ENCODE results near the gene PSMD2.

DNA sequence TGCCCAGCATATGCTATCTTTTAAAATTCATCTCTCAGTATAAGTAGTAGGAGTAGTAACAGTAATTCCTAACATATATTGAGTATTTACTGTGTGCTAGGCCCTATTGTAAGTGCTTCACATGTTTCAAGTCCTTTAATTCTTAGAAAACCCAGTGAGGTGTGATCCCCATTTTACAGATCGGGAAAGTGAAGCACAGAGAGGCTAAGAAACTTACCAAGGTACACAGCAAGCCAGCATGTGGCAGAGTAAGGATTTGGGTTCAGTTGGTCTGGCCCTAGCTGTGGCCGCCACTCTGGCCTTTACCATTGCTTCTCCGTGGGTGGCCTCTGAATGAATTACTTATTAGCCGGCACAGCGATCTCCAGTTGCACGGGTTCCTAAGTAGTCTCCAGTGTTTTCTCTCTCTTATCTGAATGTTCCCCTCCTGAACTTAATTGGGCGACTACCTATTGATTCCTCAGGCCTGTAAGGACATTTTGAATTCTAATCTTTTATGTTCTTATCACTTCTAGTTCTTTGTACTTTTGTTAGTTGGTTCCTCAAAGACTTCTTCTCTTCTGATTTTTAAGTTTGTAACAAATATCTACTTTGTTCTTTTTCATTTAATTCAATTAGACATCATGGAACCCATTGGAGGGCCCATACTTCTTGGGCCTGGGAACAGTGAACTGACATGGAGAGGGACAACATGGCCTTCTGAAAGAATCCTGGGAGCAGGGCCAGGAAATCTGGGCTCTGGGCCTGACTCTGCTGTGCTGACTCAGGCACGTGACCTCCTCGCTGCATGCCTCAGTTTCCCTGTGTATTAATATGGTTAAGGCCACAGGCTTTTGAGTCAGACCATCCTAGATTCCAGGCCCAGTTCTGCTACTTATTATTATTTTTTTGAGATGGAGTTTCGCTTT, 50.8 kb downstream of the PSMD2 start:
- TF ChIP-seq, protein P1, sequence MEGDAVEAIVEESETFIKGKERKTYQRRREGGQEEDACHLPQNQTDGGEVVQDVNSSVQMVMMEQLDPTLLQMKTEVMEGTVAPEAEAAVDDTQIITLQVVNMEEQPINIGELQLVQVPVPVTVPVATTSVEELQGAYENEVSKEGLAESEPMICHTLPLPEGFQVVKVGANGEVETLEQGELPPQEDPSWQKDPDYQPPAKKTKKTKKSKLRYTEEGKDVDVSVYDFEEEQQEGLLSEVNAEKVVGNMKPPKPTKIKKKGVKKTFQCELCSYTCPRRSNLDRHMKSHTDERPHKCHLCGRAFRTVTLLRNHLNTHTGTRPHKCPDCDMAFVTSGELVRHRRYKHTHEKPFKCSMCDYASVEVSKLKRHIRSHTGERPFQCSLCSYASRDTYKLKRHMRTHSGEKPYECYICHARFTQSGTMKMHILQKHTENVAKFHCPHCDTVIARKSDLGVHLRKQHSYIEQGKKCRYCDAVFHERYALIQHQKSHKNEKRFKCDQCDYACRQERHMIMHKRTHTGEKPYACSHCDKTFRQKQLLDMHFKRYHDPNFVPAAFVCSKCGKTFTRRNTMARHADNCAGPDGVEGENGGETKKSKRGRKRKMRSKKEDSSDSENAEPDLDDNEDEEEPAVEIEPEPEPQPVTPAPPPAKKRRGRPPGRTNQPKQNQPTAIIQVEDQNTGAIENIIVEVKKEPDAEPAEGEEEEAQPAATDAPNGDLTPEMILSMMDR (IDR thresholded peaks at IDR 0.05; ENCODE audit: insufficient read depth, low read length, poor library complexity, severe bottlenecking): no peak
- no peak for TF ChIP-seq EZH2phosphoT487 (conservative IDR thresholded peaks at IDR 0.05; ENCODE audit: low read length)
